HepG2 (cell line): ENCODE measurements around the gene TMEM129. TPM values are rescaled to one million over a fixed set of nuclear protein-coding genes. Genes with fewer than 3 reads are reported as not detected.

Experiments used
- BHLHE40 ChIP-seq: IDR thresholded peaks from 2 replicates; pipeline ENCODE4 v1.6.1; 2011; ENCODE audit warnings: low read length, improper control_type of control experiment
- BORCS8-MEF2B ChIP-seq: sonication (generic); formaldehyde crosslinking; IDR thresholded peaks from 2 replicates; pipeline ENCODE4 v1.8.0; 2022; ENCODE audit warnings: mild to moderate bottlenecking, missing genetic modification reagents
- CCAR2 ChIP-seq: fragments of 200-400 bp; formaldehyde crosslinking; optimal IDR thresholded peaks from 2 replicates; pipeline ENCODE3; 2018; ENCODE audit warnings: low read depth, mild to moderate bottlenecking, low read length, moderate library complexity
- DNMT1 ChIP-seq: sonication (generic); formaldehyde crosslinking; IDR thresholded peaks from 2 replicates; pipeline ENCODE4 v1.5.1; 2020; ENCODE audit warnings: mild to moderate bottlenecking, missing genetic modification reagents
- FOSL1 ChIP-seq: sonication (generic); formaldehyde crosslinking; IDR thresholded peaks from 2 replicates; pipeline ENCODE4 v1.9.0; 2021; ENCODE audit warnings: missing genetic modification reagents, borderline replicate concordance
- FOXO1 ChIP-seq: sonication (generic); formaldehyde crosslinking; IDR thresholded peaks from 2 replicates; pipeline ENCODE4 v1.4.0; 2020; ENCODE audit warnings: missing genetic modification reagents
- GATAD2A ChIP-seq: IDR thresholded peaks from 2 replicates; pipeline ENCODE4 v1.6.1; 2016
- HNRNPLL ChIP-seq: fragments of 200-400 bp; formaldehyde crosslinking; IDR thresholded peaks from 2 replicates; pipeline ENCODE4 v1.6.1; 2017; ENCODE audit warnings: mild to moderate bottlenecking, low read depth, low read length; ENCODE audit not compliant: poor library complexity, severe bottlenecking
- KLF15 ChIP-seq: sonication (generic); formaldehyde crosslinking; IDR thresholded peaks from 2 replicates; pipeline ENCODE4 v1.8.1; 2023; ENCODE audit warnings: borderline replicate concordance, mild to moderate bottlenecking, inconsistent platforms, missing genetic modification reagents, mixed read lengths
- MAFG ChIP-seq: sonication (generic); formaldehyde crosslinking; IDR thresholded peaks from 2 replicates; pipeline ENCODE4 v1.5.1; 2020; ENCODE audit warnings: mild to moderate bottlenecking, missing genetic modification reagents
- MAZ ChIP-seq, 2 experiments: sonication (generic) in 1 of 2; formaldehyde crosslinking in 1 of 2; IDR thresholded peaks; 2 replicates each; pipeline versions ENCODE4 v1.5.0 to v1.6.1; 2012 to 2020; ENCODE audit warnings: low read depth in 2 of 2, mild to moderate bottlenecking in 2 of 2, borderline replicate concordance in 1 of 2, improper control_type of control experiment in 1 of 2, low read length in 1 of 2, missing genetic modification reagents in 1 of 2, moderate library complexity in 1 of 2
- MED1 ChIP-seq: sonication (generic); formaldehyde crosslinking; IDR thresholded peaks from 2 replicates; pipeline ENCODE4 v1.4.0; 2020; ENCODE audit warnings: missing genetic modification reagents
- NFKB2 ChIP-seq: sonication (generic); formaldehyde crosslinking; IDR thresholded peaks from 2 replicates; pipeline ENCODE4 v1.4.0; 2020; ENCODE audit warnings: missing genetic modification reagents, borderline replicate concordance
- NR2F6 ChIP-seq, 2 experiments: IDR thresholded peaks; 2 replicates each; pipeline ENCODE4 v1.6.1; 2016; ENCODE audit warnings: antibody characterized with exemption in 1 of 2, mild to moderate bottlenecking in 1 of 2
- RBAK ChIP-seq: sonication (generic); formaldehyde crosslinking; IDR thresholded peaks from 2 replicates; pipeline ENCODE4 v1.5.1; 2020; ENCODE audit warnings: mild to moderate bottlenecking, missing genetic modification reagents
- RFXAP ChIP-seq: sonication (generic); formaldehyde crosslinking; IDR thresholded peaks from 2 replicates; pipeline ENCODE4 v1.4.0; 2020; ENCODE audit warnings: missing genetic modification reagents, borderline replicate concordance
- SMARCE1 ChIP-seq: fragments of 450-650 bp; IDR thresholded peaks from 2 replicates; pipeline ENCODE4 v1.6.1; 2017; ENCODE audit warnings: borderline replicate concordance
- SPEN ChIP-seq: sonication (generic); formaldehyde crosslinking; IDR thresholded peaks from 2 replicates; pipeline ENCODE4 v1.5.1; 2020; ENCODE audit warnings: low read depth, mild to moderate bottlenecking, missing genetic modification reagents
- TBX3 ChIP-seq: fragments of 450-650 bp; IDR thresholded peaks from 2 replicates; pipeline ENCODE4 v1.6.1; 2017; ENCODE audit warnings: antibody characterized with exemption, mild to moderate bottlenecking, inconsistent platforms, borderline replicate concordance
- TGIF2 ChIP-seq: IDR thresholded peaks from 2 replicates; pipeline ENCODE4 v1.6.1; 2016; ENCODE audit warnings: control low read depth, missing compliant biosample characterization
- TRIM24 ChIP-seq: sonication (generic); formaldehyde crosslinking; IDR thresholded peaks from 2 replicates; pipeline ENCODE4 v1.8.0; 2022; ENCODE audit warnings: mild to moderate bottlenecking, missing genetic modification reagents
- ZBTB4 ChIP-seq: sonication (generic); formaldehyde crosslinking; IDR thresholded peaks from 2 replicates; pipeline ENCODE4 v1.4.0; 2020; ENCODE audit warnings: missing genetic modification reagents, mild to moderate bottlenecking, borderline replicate concordance
- ZNF101 ChIP-seq: sonication (generic); formaldehyde crosslinking; IDR thresholded peaks from 2 replicates; pipeline ENCODE4 v1.4.0; 2020; ENCODE audit warnings: mild to moderate bottlenecking, low read depth, missing genetic modification reagents, borderline replicate concordance
- ZNF264 ChIP-seq: sonication (generic); formaldehyde crosslinking; IDR thresholded peaks from 2 replicates; pipeline ENCODE4 v1.4.0; 2020; ENCODE audit warnings: missing genetic modification reagents
- ZNF292 ChIP-seq: sonication (generic); formaldehyde crosslinking; IDR thresholded peaks from 2 replicates; pipeline ENCODE4 v1.8.1; 2022; ENCODE audit warnings: mild to moderate bottlenecking, low read depth, missing genetic modification reagents, borderline replicate concordance
- ZNF709 ChIP-seq: sonication (generic); formaldehyde crosslinking; IDR thresholded peaks from 2 replicates; pipeline ENCODE4 v1.5.0; 2020; ENCODE audit warnings: mild to moderate bottlenecking, missing genetic modification reagents
- ZSCAN21 ChIP-seq: sonication (generic); formaldehyde crosslinking; IDR thresholded peaks from 2 replicates; pipeline ENCODE4 v1.8.0; 2022; ENCODE audit warnings: mild to moderate bottlenecking, missing genetic modification reagents, moderate library complexity, borderline replicate concordance
- polyA plus RNA-seq, 8 experiments: library from polyadenylated mRNA; depleted of rRNA in 3 of 8; stranded (reverse) in 7 of 8; unstranded in 1 of 8; fragments of >200 nt; fragmentation: Illumina TruSeq in 4 of 8; extraction: Trizol in 4 of 8; gene quantifications; 2 replicates each; pipeline versions ENCODE4 v1.2.1 to v1.2.3, GENCODE V29; 2011 to 2016; ENCODE audit warnings: low read depth in 4 of 8, missing spikeins in 1 of 8, mixed read lengths in 1 of 8; ENCODE audit not compliant: insufficient read depth in 1 of 8
- total RNA-seq, 5 experiments: library from RNA; depleted of rRNA; stranded (reverse); fragments of >200 nt; fragmentation: Illumina TruSeq; extraction: Trizol; gene quantifications; 2 replicates each; pipeline ENCODE4 v1.2.3, GENCODE V29; 2016; ENCODE audit warnings: low read depth in 1 of 5
- TF ChIP-seq, protein P1 (sequence below): sonication (generic); formaldehyde crosslinking; IDR thresholded peaks from 2 replicates; pipeline ENCODE4 v1.4.0; 2020; ENCODE audit warnings: missing genetic modification reagents

TMEM129 gene
- total and polyA plus RNA-seq, 2 of the 13 experiments (the other 11 are each of a cell fraction or from before 2014, with no cell fraction given) = 19.0 to 25.8 TPM

DNA sequence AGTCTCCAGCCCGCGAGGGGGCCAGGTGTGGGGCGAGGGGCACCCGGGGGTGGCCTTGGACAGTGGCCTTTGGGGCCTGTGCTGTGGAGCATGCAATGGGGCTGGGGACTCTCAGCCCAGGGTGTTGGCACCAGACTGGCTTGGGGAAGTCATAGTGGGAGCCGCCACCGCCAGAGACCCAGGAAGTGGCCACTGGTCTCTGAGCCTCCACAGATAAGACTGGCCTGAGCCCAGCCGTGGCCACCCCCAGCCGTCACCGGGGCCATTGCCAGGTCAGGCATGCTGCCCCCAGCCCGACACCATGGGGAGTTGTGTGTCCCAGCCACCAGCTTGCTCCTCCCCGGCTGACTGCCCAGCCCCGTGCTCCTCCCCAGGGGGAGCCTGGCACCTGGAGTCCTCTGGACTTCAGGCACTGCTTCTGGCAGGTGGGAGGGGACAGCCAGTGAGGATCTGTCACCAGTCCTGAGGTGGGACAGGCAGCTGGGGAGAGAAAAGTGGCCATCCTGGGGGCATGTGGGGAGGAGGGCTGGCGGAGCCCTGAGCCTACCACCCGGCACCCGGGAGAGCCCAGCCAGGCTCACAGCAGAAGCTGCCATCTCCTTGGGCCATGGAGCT, 32.7 kb upstream of the TMEM129 start (continued):
- TF ChIP-seq HNRNPLL (no peak), NFKB2 (peak; percentile 58; the same call in 1 of the 2 replicates), MAZ (IDR thresholded peaks at IDR 0.05; ENCODE audit: borderline replicate concordance, low read depth, low read length) (no peak), MAZ (CRISPR knock-in tag; IDR thresholded peaks at IDR 0.05; ENCODE audit: low read depth) (0 out of 2 replicates have a peak, but pooled peaks have one; percentile 8), SPEN (CRISPR knock-in tag) (no peak; the same call in 1 of the 2 replicates), ZSCAN21 (CRISPR knock-in tag) (0 out of 2 replicates have a peak, but pooled peaks have one; percentile 30), FOXO1 (no peak), ZNF264 (CRISPR knock-in tag) (no peak), SMARCE1 (no peak), TGIF2 (CRISPR knock-in tag) (no peak), RFXAP (CRISPR knock-in tag) (no peak), CCAR2 (no peak), KLF15 (CRISPR knock-in tag) (0 out of 2 replicates have a peak, but pooled peaks have one; percentile 57), BHLHE40 (no peak), TRIM24 (CRISPR knock-in tag) (no peak), BORCS8-MEF2B (CRISPR knock-in tag) (0 out of 2 replicates have a peak, but pooled peaks have one; percentile 12), ZBTB4 (CRISPR knock-in tag) (no peak), GATAD2A (CRISPR knock-in tag) (peak; percentile 41), RBAK (CRISPR knock-in tag) (no peak), TBX3 (no peak), MAFG (CRISPR knock-in tag) (no peak), FOSL1 (no peak), DNMT1 (CRISPR knock-in tag) (no peak), ZNF101 (CRISPR knock-in tag) (no peak), ZNF709 (no peak), ZNF292 (CRISPR knock-in tag) (0 out of 2 replicates have a peak, but pooled peaks have one; percentile 14), MED1 (CRISPR knock-in tag) (peak; percentile 43; the same call in 1 of the 2 replicates), NR2F6 (IDR thresholded peaks at IDR 0.05) (peak; percentile 15; the same call in 1 of the 2 replicates), NR2F6 (CRISPR knock-in tag; IDR thresholded peaks at IDR 0.05) (no peak; the same call in 1 of the 2 replicates)
- TF ChIP-seq, protein P1, sequence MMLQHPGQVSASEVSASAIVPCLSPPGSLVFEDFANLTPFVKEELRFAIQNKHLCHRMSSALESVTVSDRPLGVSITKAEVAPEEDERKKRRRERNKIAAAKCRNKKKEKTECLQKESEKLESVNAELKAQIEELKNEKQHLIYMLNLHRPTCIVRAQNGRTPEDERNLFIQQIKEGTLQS (CRISPR knock-in tag) = no peak
